Measurements from ENCODE around the gene PPP1R13B.

GRCh38 chr14:103742499-103743255 lies 104.7 kb downstream of the PPP1R13B start:
- no peak for TF ChIP-seq JUN (CRISPR knock-in tag; IDR thresholded peaks at IDR 0.05)
- TF ChIP-seq TEAD1 (CRISPR knock-in tag; IDR thresholded peaks at IDR 0.05), result no peak
- no peak for TF ChIP-seq NR3C1 (CRISPR knock-in tag; conservative IDR thresholded peaks at IDR 0.05; ENCODE audit: low read depth)
- no peak for TF ChIP-seq SP1 (CRISPR knock-in tag; conservative IDR thresholded peaks at IDR 0.05)
- TF ChIP-seq CTCF (IDR thresholded peaks at IDR 0.05), result no peak
- no peak for TF ChIP-seq USF2 (CRISPR knock-in tag; IDR thresholded peaks at IDR 0.05)
- TF ChIP-seq ELF4 (CRISPR knock-in tag; IDR thresholded peaks at IDR 0.05; ENCODE audit: low read depth), result no peak
- no peak for TF ChIP-seq ETV6 (CRISPR knock-in tag; IDR thresholded peaks at IDR 0.05)

All from WTC11 (cell line).